PFSK-1 (cell line): ENCODE results near the gene SFI1.

Source experiments
- FOXP2 ChIP-seq: optimal IDR thresholded peaks from 2 replicates; pipeline ENCODE3; 2011; ENCODE audit warnings: borderline replicate concordance, control low read depth, inconsistent platforms; ENCODE audit not compliant: insufficient read depth; ENCODE audit errors: extremely low read length, extremely low read depth
- POLR2AphosphoS5 ChIP-seq: IDR thresholded peaks from 2 replicates; pipeline ENCODE4 v1.6.1; 2012; ENCODE audit warnings: low read depth, mild to moderate bottlenecking, control low read depth, low read length, moderate library complexity
- REST ChIP-seq, 2 experiments: IDR thresholded peaks; 2 replicates each; pipeline versions ENCODE4 v1.6.1 to v1.8.0; 2011 to 2012; ENCODE audit warnings: low read depth in 2 of 2, low read length in 2 of 2, control low read depth in 1 of 2, inconsistent platforms in 1 of 2, mild to moderate bottlenecking in 1 of 2, moderate library complexity in 1 of 2; ENCODE audit not compliant: insufficient read depth in 1 of 2
- SIN3A ChIP-seq: IDR thresholded peaks from 2 replicates; pipeline ENCODE4 v1.6.1; 2012; ENCODE audit warnings: mild to moderate bottlenecking, low read length, moderate library complexity, borderline replicate concordance; ENCODE audit not compliant: insufficient read depth
- TAF1 ChIP-seq: IDR thresholded peaks from 2 replicates; pipeline ENCODE4 v1.6.1; 2012; ENCODE audit warnings: low read length, control low read depth, borderline replicate concordance; ENCODE audit not compliant: insufficient read depth

Gene SFI1

GRCh38 chr22:31654408-31654807, 158.1 kb downstream of the SFI1 start:
- no peak for TF ChIP-seq POLR2AphosphoS5
- no peak for TF ChIP-seq TAF1
- TF ChIP-seq SIN3A = no peak
- no peak for TF ChIP-seq REST (IDR thresholded peaks at IDR 0.05; ENCODE audit: insufficient read depth in 1 of 2, low read depth in 2 of 2, low read length in 2 of 2)
- no peak for TF ChIP-seq FOXP2

DNA sequence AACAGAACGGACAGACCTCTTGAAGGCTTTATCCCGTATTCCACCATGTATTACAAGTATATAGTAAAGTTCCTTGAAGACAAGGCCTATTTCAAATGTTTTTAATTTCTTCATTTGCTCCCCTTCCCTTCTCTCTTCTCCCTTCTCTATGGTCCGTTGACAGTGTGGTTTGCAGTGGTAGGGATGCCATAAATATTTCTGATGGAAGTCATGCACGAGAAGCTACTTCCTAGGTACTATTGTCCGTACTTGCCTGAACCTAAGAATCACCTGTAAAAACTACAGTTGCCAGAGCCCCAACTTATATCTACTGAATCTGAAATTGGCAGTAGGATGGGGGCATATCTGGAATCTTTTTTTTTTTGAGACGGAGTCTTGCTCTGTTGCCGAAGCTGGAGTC, 162.9 kb downstream of the SFI1 start:
- no peak for TF ChIP-seq POLR2AphosphoS5
- TF ChIP-seq TAF1 = no peak
- TF ChIP-seq FOXP2 = no peak
- TF ChIP-seq REST (IDR thresholded peaks at IDR 0.05; ENCODE audit: insufficient read depth in 1 of 2, low read depth in 2 of 2, low read length in 2 of 2) = no peak
- no peak for TF ChIP-seq SIN3A

GRCh38 chr22:31661851-31662667, 165.7 kb downstream of the SFI1 start, which contains the start of gene PISD:
Gene PISD, minus strand, starts transcription at chr22:31662215. Its CDS starts 7 bp downstream, at chr22:31662208.
- TF ChIP-seq FOXP2 = peak; percentile 38
- peak; percentile 54; the same call in 1 of the 2 replicates for TF ChIP-seq TAF1
- peak; percentile 97 for TF ChIP-seq SIN3A
- TF ChIP-seq REST (IDR thresholded peaks at IDR 0.05; ENCODE audit: insufficient read depth in 1 of 2, low read depth in 2 of 2, low read length in 2 of 2) = no peak
- TF ChIP-seq POLR2AphosphoS5 = peak; percentile 77

- TF ChIP-seq FOXP2 = no peak
- no peak for TF ChIP-seq SIN3A
- no peak for TF ChIP-seq TAF1
- TF ChIP-seq POLR2AphosphoS5 = no peak
- no peak for TF ChIP-seq REST (IDR thresholded peaks at IDR 0.05; ENCODE audit: insufficient read depth in 1 of 2, low read depth in 2 of 2, low read length in 2 of 2)
These were observed 166.3 kb downstream of the SFI1 start for GRCh38 chr22:31662668-31663037.
